Measurements from ENCODE around the gene SINHCAF. TPM values are rescaled to one million over a fixed set of nuclear protein-coding genes. Genes with fewer than 3 reads are reported as not detected.

SINHCAF gene
- total and polyA plus RNA-seq, 2 of the 8 experiments (the other 6 are each of a cell fraction or from before 2014, with no cell fraction given), result 138 to 576 TPM

- no peaks in the 10 kb centered on the region for H3K79me1 ChIP-seq (ENCODE audit: low read depth, low read length)
- H3K27me3 ChIP-seq (replicated peaks in 1 of 4; ENCODE audit: control insufficient read depth in 3 of 4, extremely low read depth in 1 of 4, insufficient read depth in 3 of 4, low read length in 3 of 4), result no peaks in the 10 kb centered on the region
- peaks cover 0 to 2% of the 10 kb centered on the region in 2 experiments; a peak in 1 of 4 replicates for H3K79me2 ChIP-seq (ENCODE audit: control insufficient read depth in 1 of 2, insufficient read depth in 2 of 2, low read length in 2 of 2)
- WGBS, 2 experiments (ENCODE audit: extremely low coverage in 1 of 2, insufficient coverage in 1 of 2, insufficient read length in 1 of 2, insufficient replicate concordance in 2 of 2, low coverage in 1 of 2, low lambda C conversion rate in 2 of 2, missing lambda C conversion rate in 1 of 2), result 13% methylated on average over 2 of the region's 2 CpGs; no CpG with 5 or more reads in 1 of the 2 experiments
- peak overlapping the region; percentile 11 for H3K4ac ChIP-seq (replicated peaks; ENCODE audit: insufficient read length, low read depth, low read length)
- peak overlapping the region; percentile 91 for H3K27ac ChIP-seq (ENCODE audit: low read depth, low read length)
- no peak overlapping the region for H2BK15ac ChIP-seq (ENCODE audit: low read length)
- no peak overlapping the region for H2AFZ ChIP-seq (ENCODE audit: low read length)
- H2BK5ac ChIP-seq (ENCODE audit: low read depth, low read length), result peak overlapping the region; percentile 99
- peak overlapping the region; percentile 67 for H4K91ac ChIP-seq (replicated peaks; ENCODE audit: insufficient read length, low read length)
- no peaks in the 10 kb centered on the region for H3K9me3 ChIP-seq (ENCODE audit: insufficient read depth in 2 of 2, low read depth in 1 of 2, low read length in 1 of 2)
- peak overlapping the region; percentile 58 for H4K5ac ChIP-seq (ENCODE audit: insufficient read length, low read depth, low read length)
- no peak overlapping the region for H3K23ac ChIP-seq (ENCODE audit: insufficient read length)
- CTCF ChIA-PET (ENCODE audit: partially characterized antibody), result interaction anchor here (0.9 to 2.8 kb wide), 5 partner anchors 8 to 264 kb away, joined by 3 to 15 read pairs (median 4); no protein-coding TSS in a partner anchor
- no peaks in the 10 kb centered on the region for H4K20me1 ChIP-seq (replicated peaks in 1 of 2; ENCODE audit: control insufficient read depth in 1 of 2, insufficient read depth in 2 of 2, low read length in 2 of 2)
- H2BK12ac ChIP-seq (ENCODE audit: low read depth, low read length), result peak overlapping the region; percentile 95
- peak overlapping the region; percentile 80 for H2BK20ac ChIP-seq (ENCODE audit: low read length)
- H3K18ac ChIP-seq (ENCODE audit: extremely low read depth, low read length), result peak overlapping the region; percentile 92
- peak overlapping the region; percentile 66 to 87 for H3K4me2 ChIP-seq (ENCODE audit: insufficient read depth in 1 of 2, low read depth in 2 of 2, low read length in 2 of 2)
- H2AK5ac ChIP-seq (ENCODE audit: low read depth, low read length), result peak overlapping the region; percentile 95
- peak overlapping the region; percentile 61 to 81 (median 74) for H3K9ac ChIP-seq (replicated peaks in 1 of 4; ENCODE audit: extremely low read depth in 1 of 4, low read depth in 3 of 4, low read length in 3 of 4)
- no peaks in the 10 kb centered on the region for H3K36me3 ChIP-seq (ENCODE audit: control insufficient read depth in 2 of 4, insufficient read depth in 4 of 4, low read length in 3 of 4)
- POLR2A ChIA-PET (ENCODE audit: partially characterized antibody), result interaction anchor here (0.9 to 17.5 kb wide), 18 partner anchors 10 to 96 kb away, joined by 3 to 474 read pairs (median 6); partner anchors contain the start of gene SINHCAF
- peaks cover 14 to 24% (median 18%) of the 10 kb centered on the region in 4 experiments; a peak in 6 of 7 replicates for H3K4me1 ChIP-seq (replicated peaks in 1 of 4; ENCODE audit: control insufficient read depth in 3 of 4, insufficient read depth in 4 of 4, low read length in 3 of 4)
- H3K14ac ChIP-seq (ENCODE audit: insufficient read length), result peak overlapping the region; percentile 1
- peak overlapping the region; percentile 18 for H3K56ac ChIP-seq (replicated peaks; ENCODE audit: insufficient read length, low read depth, low read length)
- no peak for DNase-seq (ENCODE audit: low read depth in 1 of 2, low spot score in 2 of 2)
- H3K23me2 ChIP-seq (ENCODE audit: low read depth, low read length), result peaks cover 5% of the 10 kb centered on the region
- peak overlapping the region; percentile 49 for H2BK120ac ChIP-seq (replicated peaks; ENCODE audit: low read depth, low read length)
- FAIRE-seq, result no peak
- peak overlapping the region; percentile 33 to 56 (median 44) for H3K4me3 ChIP-seq (ENCODE audit: extremely low read depth in 1 of 4, insufficient read depth in 2 of 4, low read depth in 3 of 4, low read length in 4 of 4)
- H4K8ac ChIP-seq (ENCODE audit: extremely low read depth, insufficient read depth, low read length), result no peak overlapping the region
- peak; percentile 1 for TF ChIP-seq ASH2L (IDR thresholded peaks at IDR 0.05; ENCODE audit: low read length)
Observed at GRCh38 chr12:31371256-31371620, 45.3 kb upstream of the SINHCAF start.
